ENCODE data around the gene ZNF324. TPM values are rescaled to one million over a fixed set of nuclear protein-coding genes. Genes with fewer than 3 reads are reported as not detected.

Gene ZNF324
- total RNA-seq, 1 experiment from 2014 or later = 6.5 TPM

- no TSS peak for BruUV-seq (replicated peaks)
- H3K9me3 Mint-ChIP-seq (ENCODE audit: unreplicated experiment) = no peaks in the 10 kb centered on the region
- peaks cover 10% of the 10 kb centered on the region for H3K4me1 Mint-ChIP-seq (ENCODE audit: insufficient read depth, unreplicated experiment)
- TF ChIP-seq CTCF (IDR thresholded peaks at IDR 0.05; ENCODE audit: unreplicated experiment) = no peak
- POLR2A ChIA-PET = no interaction called here
- H3K27ac Mint-ChIP-seq (ENCODE audit: low read depth, unreplicated experiment) = no peak overlapping the region
- DNase-seq (ENCODE audit: unreplicated experiment) = no peak
- no peak overlapping the region for H3K4me3 Mint-ChIP-seq (ENCODE audit: unreplicated experiment)
- no peaks in the 10 kb centered on the region for H3K27me3 Mint-ChIP-seq (ENCODE audit: insufficient read depth, unreplicated experiment)
- intact Hi-C loops (cut with micrococcal nuclease) = no loop called here
- H3K36me3 Mint-ChIP-seq (ENCODE audit: insufficient read depth, unreplicated experiment) = peaks cover 58% of the 10 kb centered on the region
- CTCF ChIA-PET = no interaction called here
Measured at GRCh38 chr19:58479736-58480480, 13.0 kb downstream of the ZNF324 start.

GRCh38 chr19:58480481-58480830 lies 13.6 kb downstream of the ZNF324 start:
- DNase-seq (ENCODE audit: unreplicated experiment) = no peak
- intact Hi-C loops (cut with micrococcal nuclease) = no loop called here
- H3K27me3 Mint-ChIP-seq (ENCODE audit: insufficient read depth, unreplicated experiment) = no peaks in the 10 kb centered on the region
- H3K4me1 Mint-ChIP-seq (ENCODE audit: insufficient read depth, unreplicated experiment) = peaks cover 10% of the 10 kb centered on the region
- no peak overlapping the region for H3K4me3 Mint-ChIP-seq (ENCODE audit: unreplicated experiment)
- no peak overlapping the region for H3K27ac Mint-ChIP-seq (ENCODE audit: low read depth, unreplicated experiment)
- no TSS peak for BruUV-seq (replicated peaks)
- H3K9me3 Mint-ChIP-seq (ENCODE audit: unreplicated experiment) = no peaks in the 10 kb centered on the region
- H3K36me3 Mint-ChIP-seq (ENCODE audit: insufficient read depth, unreplicated experiment) = peaks cover 53% of the 10 kb centered on the region
- ChIA-PET CTCF (no interaction called here), POLR2A (no interaction called here)
- no peak for TF ChIP-seq CTCF (IDR thresholded peaks at IDR 0.05; ENCODE audit: unreplicated experiment)

GRCh38 chr19:58480831-58481230 lies 14.0 kb downstream of the ZNF324 start:
- Mint-ChIP-seq H3K27ac (ENCODE audit: low read depth, unreplicated experiment) (no peak overlapping the region), H3K4me3 (ENCODE audit: unreplicated experiment) (no peak overlapping the region)

GRCh38 chr19:58482372-58482771 lies 15.5 kb downstream of the ZNF324 start:
- TF ChIP-seq CTCF (IDR thresholded peaks at IDR 0.05; ENCODE audit: unreplicated experiment) = no peak
- BruUV-seq (replicated peaks) = no TSS peak
- CTCF ChIA-PET = interaction anchor here (0.6 kb wide), 1 partner anchor 53 kb away, joined by 3 read pairs; no protein-coding TSS in a partner anchor

More at GRCh38 chr19:58480831-58481230, 14.0 kb downstream of the ZNF324 start:
- intact Hi-C loops (cut with micrococcal nuclease) = no loop called here
- no peaks in the 10 kb centered on the region for H3K27me3 Mint-ChIP-seq (ENCODE audit: insufficient read depth, unreplicated experiment)
- H3K36me3 Mint-ChIP-seq (ENCODE audit: insufficient read depth, unreplicated experiment) = peaks cover 49% of the 10 kb centered on the region
- no TSS peak for BruUV-seq (replicated peaks)
- ChIA-PET CTCF (no interaction called here), POLR2A (no interaction called here)
- H3K9me3 Mint-ChIP-seq (ENCODE audit: unreplicated experiment) = no peaks in the 10 kb centered on the region
- H3K4me1 Mint-ChIP-seq (ENCODE audit: insufficient read depth, unreplicated experiment) = peaks cover 10% of the 10 kb centered on the region
- no peak for DNase-seq (ENCODE audit: unreplicated experiment)
- no peak for TF ChIP-seq CTCF (IDR thresholded peaks at IDR 0.05; ENCODE audit: unreplicated experiment)

More at GRCh38 chr19:58482372-58482771, 15.5 kb downstream of the ZNF324 start:
- POLR2A ChIA-PET = interaction anchor here (0.5 to 1.9 kb wide), 3 partner anchors 13 to 74 kb away, joined by 3 to 6 read pairs (median 3); partner anchors contain the start of gene ZNF584
- intact Hi-C loops (cut with micrococcal nuclease) = no loop called here
- no peaks in the 10 kb centered on the region for H3K9me3 Mint-ChIP-seq (ENCODE audit: unreplicated experiment)
- H3K27ac Mint-ChIP-seq (ENCODE audit: low read depth, unreplicated experiment) = no peak overlapping the region
- H3K4me1 Mint-ChIP-seq (ENCODE audit: insufficient read depth, unreplicated experiment) = peaks cover 4% of the 10 kb centered on the region
- no peaks in the 10 kb centered on the region for H3K27me3 Mint-ChIP-seq (ENCODE audit: insufficient read depth, unreplicated experiment)
- peaks cover 34% of the 10 kb centered on the region for H3K36me3 Mint-ChIP-seq (ENCODE audit: insufficient read depth, unreplicated experiment)
- DNase-seq (ENCODE audit: unreplicated experiment) = no peak
- H3K4me3 Mint-ChIP-seq (ENCODE audit: unreplicated experiment) = no peak overlapping the region

Measured in MCF 10A (cell line).